OCI-LY7 (cell line): Measurements from ENCODE around the gene NAT16. TPM values are rescaled to one million over a fixed set of nuclear protein-coding genes. Genes with fewer than 3 reads are reported as not detected.

Experiments used
- BruUV-seq: library from RNA; stranded (reverse); fragments of 400-500 nt; replicated peaks from 2 replicates; lab custom pipeline; 2021; lab: Mats Ljungman, UMichigan
- CTCF ChIA-PET: fragments of 300-600 bp; sonication (Branson Sonifier 250); formaldehyde crosslinking; loops from one replicate; lab custom pipeline; 2022; ENCODE audit warnings: antibody characterized with exemption; ENCODE audit not compliant: unreplicated experiment; lab: Charles Lee
- POLR2A ChIA-PET: fragments of 300-600 bp; sonication (Branson Sonifier 250); formaldehyde crosslinking; loops from one replicate; lab custom pipeline; 2022; ENCODE audit warnings: antibody characterized with exemption; lab: Charles Lee
- DNase-seq: peaks from one replicate; pipeline ENCODE4 v3.0.0-alpha.2; 2015; ENCODE audit warnings: low spot score
- H2AFZ ChIP-seq: fragments of 200-600 bp; sonication (generic), shearing (Covaris generic); 2 replicates; pipeline ENCODE4 v1.6.1; 2014; ENCODE audit warnings: mild to moderate bottlenecking, antibody characterized with exemption, low read length, moderate library complexity
- H3K27ac ChIP-seq: fragments of 200-600 bp; sonication (generic); 2 replicates; pipeline ENCODE4 v1.5.1; 2014; ENCODE audit warnings: mixed run types, low read depth, mild to moderate bottlenecking, moderate library complexity, low read length, inconsistent platforms; ENCODE audit not compliant: poor library complexity, severe bottlenecking
- H3K36me3 ChIP-seq: fragments of 200-600 bp; sonication (generic); 2 replicates; pipeline ENCODE4 v1.6.1; 2014; ENCODE audit warnings: mild to moderate bottlenecking, antibody characterized with exemption, low read length, moderate library complexity, mixed read lengths; ENCODE audit not compliant: insufficient read depth
- H3K4me1 ChIP-seq: fragments of 200-600 bp; sonication (generic); 2 replicates; pipeline ENCODE4 v1.5.1; 2014; ENCODE audit warnings: mild to moderate bottlenecking, low read length; ENCODE audit not compliant: insufficient read depth, poor library complexity, severe bottlenecking
- H3K4me2 ChIP-seq: fragments of 200-600 bp; sonication (generic); 2 replicates; pipeline ENCODE4 v1.6.1; 2014; ENCODE audit warnings: mild to moderate bottlenecking, low read length
- H3K4me3 ChIP-seq: fragments of 200-600 bp; sonication (generic); 2 replicates; pipeline ENCODE4 v1.5.1; 2014; ENCODE audit warnings: mild to moderate bottlenecking, low read depth, low read length; ENCODE audit not compliant: poor library complexity, severe bottlenecking
- H3K79me2 ChIP-seq: fragments of 200-600 bp; sonication (generic); 2 replicates; pipeline ENCODE4 v1.6.1; 2016; ENCODE audit warnings: low read depth, mild to moderate bottlenecking, low read length, moderate library complexity, mixed read lengths; ENCODE audit not compliant: insufficient read depth
- H3K9me2 ChIP-seq: fragments of 200-600 bp; sonication (generic); 2 replicates; pipeline ENCODE4 v1.6.1; 2016; ENCODE audit warnings: mild to moderate bottlenecking, low read length, mixed read lengths; ENCODE audit not compliant: insufficient read depth
- H3K9me3 ChIP-seq: fragments of 200-600 bp; sonication (generic); 2 replicates; pipeline ENCODE4 v1.6.1; 2014; ENCODE audit warnings: mild to moderate bottlenecking, mixed run types, low read length, mixed read lengths
- H4K20me1 ChIP-seq: fragments of 200-600 bp; sonication (generic); 2 replicates; pipeline ENCODE4 v1.6.1; 2014; ENCODE audit warnings: mild to moderate bottlenecking, antibody characterized with exemption, low read length, moderate library complexity, mixed read lengths; ENCODE audit not compliant: insufficient read depth
- CTCF ChIP-seq: fragments of 200-600 bp; sonication (generic); conservative IDR thresholded peaks from 2 replicates; pipeline ENCODE4 v1.5.1; 2014; ENCODE audit warnings: mild to moderate bottlenecking, antibody characterized with exemption, low read length, moderate library complexity, mixed read lengths
- EZH2phosphoT487 ChIP-seq: fragments of 200-600 bp; sonication (generic); IDR thresholded peaks from 2 replicates; pipeline ENCODE4 v1.6.1; 2018; ENCODE audit warnings: low read depth, borderline replicate concordance, mild to moderate bottlenecking, mixed run types, antibody characterized with exemption, low read length, moderate library complexity, mixed read lengths
- intact Hi-C: fragments of 100-400 bp; cut with micrococcal nuclease; formaldehyde crosslinking; loops from one replicate; pipeline ENCODE4 v1.10.0; 2022; ENCODE audit not compliant: unreplicated experiment
- total RNA-seq, 2 experiments: library from RNA; depleted of rRNA in 1 of 2; stranded (reverse); fragments of >200 nt in 1 of 2; shearing (Covaris generic) in 1 of 2; gene quantifications; 2 replicates each; pipeline ENCODE4 v1.2.3, GENCODE V29; 2014 to 2022

Gene NAT16
- total RNA-seq, 2 experiments from 2014 or later: 0.22 TPM; not detected in 1

- H3K4me3 ChIP-seq: no peak overlapping the region
- POLR2A ChIA-PET: interaction anchor here (0.7 kb wide), 1 partner anchor 31 kb away, joined by 4 read pairs; no protein-coding TSS in a partner anchor
- H4K20me1 ChIP-seq: no peaks in the 10 kb centered on the region
- no peak overlapping the region for H2AFZ ChIP-seq
- no peaks in the 10 kb centered on the region for H3K79me2 ChIP-seq
- TF ChIP-seq CTCF (no peak), EZH2phosphoT487 (no peak)
- peaks cover 7% of the 10 kb centered on the region for H3K4me1 ChIP-seq
- H3K4me2 ChIP-seq: no peak overlapping the region
- no peak for DNase-seq
- no TSS peak for BruUV-seq
- no peaks in the 10 kb centered on the region for H3K36me3 ChIP-seq
- intact Hi-C loops: no loop called here
- CTCF ChIA-PET: no interaction called here
- no peaks in the 10 kb centered on the region for H3K9me3 ChIP-seq
- no peak overlapping the region for H3K27ac ChIP-seq
- H3K9me2 ChIP-seq: no peaks in the 10 kb centered on the region
Measured at GRCh38 chr7:101186844-101187428, 6.8 kb upstream of the NAT16 start.

- intact Hi-C loops: no loop called here
- no peaks in the 10 kb centered on the region for H3K79me2 ChIP-seq
- no peak overlapping the region for H3K4me3 ChIP-seq
- no peak for DNase-seq
- BruUV-seq: no TSS peak
- POLR2A ChIA-PET: no interaction called here
- no peak overlapping the region for H3K4me2 ChIP-seq
- no peak overlapping the region for H2AFZ ChIP-seq
- no peak overlapping the region for H3K27ac ChIP-seq
- no peaks in the 10 kb centered on the region for H3K36me3 ChIP-seq
- CTCF ChIA-PET: no interaction called here
- H3K9me2 ChIP-seq: no peaks in the 10 kb centered on the region
- no peak for TF ChIP-seq CTCF
- no peak for TF ChIP-seq EZH2phosphoT487
- H4K20me1 ChIP-seq: no peaks in the 10 kb centered on the region
- no peaks in the 10 kb centered on the region for H3K9me3 ChIP-seq
- H3K4me1 ChIP-seq: peaks cover 8% of the 10 kb centered on the region
Measured at GRCh38 chr7:101186194-101186593, 6.1 kb upstream of the NAT16 start.

GRCh38 chr7:101185258-101185839, 5.3 kb upstream of the NAT16 start:
- intact Hi-C loops: no loop called here
- Histone ChIP-seq H3K79me2 (no peaks in the 10 kb centered on the region), H4K20me1 (no peaks in the 10 kb centered on the region), H3K27ac (no peak overlapping the region), H3K9me3 (no peaks in the 10 kb centered on the region), H3K9me2 (no peaks in the 10 kb centered on the region), H3K4me1 (peaks cover 8% of the 10 kb centered on the region), H2AFZ (no peak overlapping the region), H3K4me3 (no peak overlapping the region), H3K36me3 (no peaks in the 10 kb centered on the region), H3K4me2 (no peak overlapping the region)
- no TSS peak for BruUV-seq
- TF ChIP-seq CTCF (no peak), EZH2phosphoT487 (no peak)
- CTCF ChIA-PET: no interaction called here
- no peak for DNase-seq
- POLR2A ChIA-PET: interaction anchor here (1.7 kb wide), 1 partner anchor 11 kb away, joined by 6 read pairs; no protein-coding TSS in a partner anchor
